Neural progenitor cell (in vitro differentiated cells): Measurements from ENCODE around the gene PIP4K2C. TPM values are rescaled to one million over a fixed set of nuclear protein-coding genes. Genes with fewer than 3 reads are reported as not detected.

Source experiments
- DNase-seq: peaks from one replicate; pipeline ENCODE4 v3.0.0-alpha.2; 2016; ENCODE audit warnings: low spot score
- H2AFZ ChIP-seq: fragments of 200-600 bp; sonication (generic); replicated peaks from 2 replicates; pipeline ENCODE4 v1.6.1; 2016; ENCODE audit warnings: antibody characterized with exemption
- H3F3A ChIP-seq: fragments of 200-600 bp; sonication (generic); 2 replicates; pipeline ENCODE4 v1.6.1; 2016; ENCODE audit warnings: antibody characterized with exemption, low read depth
- H3K27ac ChIP-seq: fragments of 200-600 bp; sonication (generic); 2 replicates; pipeline ENCODE4 v1.5.1; 2016; ENCODE audit warnings: mild to moderate bottlenecking
- H3K27me3 ChIP-seq: fragments of 200-600 bp; sonication (generic); 2 replicates; pipeline ENCODE4 v1.6.1; 2016; ENCODE audit warnings: mild to moderate bottlenecking, moderate library complexity
- H3K36me3 ChIP-seq: fragments of 200-600 bp; sonication (generic); 2 replicates; pipeline ENCODE4 v1.5.1; 2016
- H3K4me1 ChIP-seq: fragments of 200-600 bp; sonication (generic); 2 replicates; pipeline ENCODE4 v1.6.1; 2016; ENCODE audit warnings: mixed run types
- H3K4me2 ChIP-seq: fragments of 200-600 bp; sonication (generic); 2 replicates; pipeline ENCODE4 v1.6.1; 2016
- H3K4me3 ChIP-seq: fragments of 200-600 bp; sonication (generic); 2 replicates; pipeline ENCODE4 v1.5.1; 2016
- H3K79me2 ChIP-seq: fragments of 200-600 bp; sonication (generic); 2 replicates; pipeline ENCODE4 v1.6.1; 2016; ENCODE audit warnings: low read depth
- H3K9ac ChIP-seq: fragments of 200-600 bp; sonication (generic); 2 replicates; pipeline ENCODE4 v1.6.1; 2016
- H3K9me3 ChIP-seq: fragments of 200-600 bp; sonication (generic); 2 replicates; pipeline ENCODE4 v1.5.1; 2016; ENCODE audit warnings: low read depth
- H4K20me1 ChIP-seq: fragments of 200-600 bp; sonication (generic); 2 replicates; pipeline ENCODE4 v1.6.1; 2016; ENCODE audit warnings: low read depth
- H3K27ac Mint-ChIP-seq: 3 replicates; pipeline ENCODE4 v1.8.0; 2021; ENCODE audit warnings: mixed read lengths
- H3K27me3 Mint-ChIP-seq: 2 replicates; pipeline ENCODE4 v1.8.0; 2022; ENCODE audit warnings: low read depth, mild to moderate bottlenecking, inconsistent platforms, moderate library complexity, mixed read lengths; ENCODE audit not compliant: insufficient read depth
- H3K36me3 Mint-ChIP-seq: 3 replicates; pipeline ENCODE4 v1.8.0; 2021; ENCODE audit warnings: mixed read lengths
- H3K4me1 Mint-ChIP-seq: 3 replicates; pipeline ENCODE4 v1.8.0; 2021; ENCODE audit warnings: mixed read lengths
- H3K4me3 Mint-ChIP-seq: 3 replicates; pipeline ENCODE4 v1.8.0; 2021; ENCODE audit warnings: mild to moderate bottlenecking, moderate library complexity, mixed read lengths
- H3K9me3 Mint-ChIP-seq: 3 replicates; pipeline ENCODE4 v1.8.0; 2020; ENCODE audit warnings: mixed read lengths
- CTCF ChIP-seq: fragments of 200-600 bp; sonication (generic); IDR thresholded peaks from 2 replicates; pipeline ENCODE4 v1.5.1; 2017; ENCODE audit warnings: antibody characterized with exemption, mild to moderate bottlenecking
- EZH2 ChIP-seq: fragments of 200-600 bp; sonication (generic); IDR thresholded peaks from 2 replicates; pipeline ENCODE4 v1.6.1; 2017; ENCODE audit warnings: antibody characterized with exemption, mild to moderate bottlenecking, moderate library complexity
- EZH2phosphoT487 ChIP-seq: fragments of 200-600 bp; sonication (generic); IDR thresholded peaks from 2 replicates; pipeline ENCODE4 v1.6.1; 2017; ENCODE audit warnings: antibody characterized with exemption
- total RNA-seq: library from RNA; depleted of rRNA; stranded (reverse); fragments of >200 nt; gene quantifications from 2 replicates; pipeline ENCODE4 v1.2.3, GENCODE V29; 2015; ENCODE audit warnings: low replicate concordance

PIP4K2C gene
- total RNA-seq, 1 donor from 2014 or later, result 15.5 TPM

- Histone ChIP-seq H3K4me3 (no peak overlapping the region), H2AFZ (no peak overlapping the region), H3K4me1 (peaks cover 7% of the 10 kb centered on the region), H3K27ac (no peak overlapping the region), H3K9ac (no peak overlapping the region), H4K20me1 (peaks cover 27% of the 10 kb centered on the region), H3K79me2 (no peaks in the 10 kb centered on the region), H3K9me3 (no peaks in the 10 kb centered on the region), H3K4me2 (no peak overlapping the region), H3K27me3 (peaks cover 100% of the 10 kb centered on the region), H3K36me3 (no peaks in the 10 kb centered on the region), H3F3A (peaks cover 2% of the 10 kb centered on the region)
- Mint-ChIP-seq H3K4me1 (peaks cover 13% of the 10 kb centered on the region), H3K9me3 (peaks cover 4% of the 10 kb centered on the region), H3K4me3 (no peak overlapping the region), H3K27me3 (peaks cover 37% of the 10 kb centered on the region), H3K27ac (no peak overlapping the region), H3K36me3 (peaks cover 9% of the 10 kb centered on the region)
- no peak for DNase-seq
- no peak for TF ChIP-seq CTCF
Observed at GRCh38 chr12:57626921-57627445, 36.0 kb downstream of the PIP4K2C start.

GRCh38 chr12:57627501-57628279, 36.7 kb downstream of the PIP4K2C start:
- peaks cover 9% of the 10 kb centered on the region for H3K36me3 Mint-ChIP-seq
- H3K27ac Mint-ChIP-seq, result no peak overlapping the region
- TF ChIP-seq CTCF, result peak; percentile 33
- TF ChIP-seq EZH2phosphoT487, result peak; percentile 78
- peak; percentile 89 for TF ChIP-seq EZH2
- no peaks in the 10 kb centered on the region for H3K9me3 ChIP-seq
- no peak overlapping the region for H3K9ac ChIP-seq
- H4K20me1 ChIP-seq, result peaks cover 25% of the 10 kb centered on the region
- H2AFZ ChIP-seq, result peak overlapping the region; percentile 65
- DNase-seq, result peak; percentile 42
- H3K36me3 ChIP-seq, result no peaks in the 10 kb centered on the region
- H3K9me3 Mint-ChIP-seq, result peaks cover 4% of the 10 kb centered on the region
- peak overlapping the region; percentile 29 for H3K4me3 ChIP-seq
- peaks cover 34% of the 10 kb centered on the region for H3K27me3 Mint-ChIP-seq
- no peak overlapping the region for H3K4me3 Mint-ChIP-seq
- H3F3A ChIP-seq, result peaks cover 7% of the 10 kb centered on the region
- peaks cover 9% of the 10 kb centered on the region for H3K4me1 Mint-ChIP-seq
- H3K79me2 ChIP-seq, result no peaks in the 10 kb centered on the region
- peaks cover 9% of the 10 kb centered on the region for H3K4me1 ChIP-seq
- H3K27me3 ChIP-seq, result peaks cover 100% of the 10 kb centered on the region
- no peak overlapping the region for H3K27ac ChIP-seq
- peak overlapping the region; percentile 56 for H3K4me2 ChIP-seq

- Histone ChIP-seq H3K27me3 (peaks cover 100% of the 10 kb centered on the region), H3K36me3 (no peaks in the 10 kb centered on the region), H3K79me2 (no peaks in the 10 kb centered on the region), H4K20me1 (peaks cover 25% of the 10 kb centered on the region), H3K9ac (no peak overlapping the region), H3K4me3 (peak overlapping the region; percentile 29), H3K9me3 (no peaks in the 10 kb centered on the region), H3K4me1 (peaks cover 10% of the 10 kb centered on the region), H3K27ac (no peak overlapping the region), H2AFZ (peak overlapping the region; percentile 65), H3F3A (peaks cover 11% of the 10 kb centered on the region), H3K4me2 (peak overlapping the region; percentile 56)
- H3K4me1 Mint-ChIP-seq, result peaks cover 11% of the 10 kb centered on the region
- DNase-seq, result peak; percentile 3
- H3K9me3 Mint-ChIP-seq, result peaks cover 4% of the 10 kb centered on the region
- H3K36me3 Mint-ChIP-seq, result peaks cover 9% of the 10 kb centered on the region
- peaks cover 35% of the 10 kb centered on the region for H3K27me3 Mint-ChIP-seq
- no peak for TF ChIP-seq CTCF
- TF ChIP-seq EZH2phosphoT487, result no peak
- no peak for TF ChIP-seq EZH2
- H3K27ac Mint-ChIP-seq, result no peak overlapping the region
- H3K4me3 Mint-ChIP-seq, result no peak overlapping the region
Observed at GRCh38 chr12:57628280-57629191, 37.5 kb downstream of the PIP4K2C start.
